Activated B cell treated with CpG ODN at 0.5 μM for 24 hours (primary cell): ENCODE data around the gene MYLK2. TPM values are rescaled to one million over a fixed set of nuclear protein-coding genes. Genes with fewer than 3 reads are reported as not detected.

ENCODE experiments used
- ATAC-seq: fragments of 200-7000 bp; cut with Tn5 transposase; one replicate; pipeline ENCODE4 v1.10.0; 2021; ENCODE audit warnings: low read depth, mild to moderate bottlenecking, moderate library complexity
- CTCF ChIA-PET: fragments of 350-600 bp; sonication (Branson Sonifier 250); formaldehyde crosslinking; loops from one replicate; lab custom pipeline; 2021; ENCODE audit warnings: antibody characterized with exemption; lab: Charles Lee
- POLR2A ChIA-PET: fragments of 350-600 bp; sonication (Branson Sonifier 250); formaldehyde crosslinking; loops from one replicate; lab custom pipeline; 2021; ENCODE audit warnings: antibody characterized with exemption; lab: Charles Lee
- DNase-seq: peaks from one replicate; pipeline ENCODE4 v3.0.0; 2022
- H3K27ac Mint-ChIP-seq: one replicate; pipeline ENCODE4 v1.8.0; 2020; ENCODE audit warnings: mixed read lengths
- H3K27me3 Mint-ChIP-seq: one replicate; pipeline ENCODE4 v1.8.0; 2021; ENCODE audit warnings: mixed read lengths
- H3K36me3 Mint-ChIP-seq: one replicate; pipeline ENCODE4 v1.8.0; 2021; ENCODE audit warnings: low read depth, mixed read lengths
- H3K4me1 Mint-ChIP-seq: one replicate; pipeline ENCODE4 v1.8.0; 2021; ENCODE audit warnings: mixed read lengths
- H3K4me3 Mint-ChIP-seq: one replicate; pipeline ENCODE4 v1.8.0; 2020; ENCODE audit warnings: mild to moderate bottlenecking, mixed read lengths
- H3K9me3 Mint-ChIP-seq: one replicate; pipeline ENCODE4 v1.8.0; 2020; ENCODE audit warnings: mixed read lengths
- CTCF ChIP-seq: fragments of 200-600 bp; IDR thresholded peaks from one replicate; pipeline ENCODE4 v1.8.0; 2022; ENCODE audit warnings: antibody characterized with exemption, mild to moderate bottlenecking
- intact Hi-C: fragments of 100-400 bp; cut with micrococcal nuclease; formaldehyde crosslinking; loops from one replicate; pipeline ENCODE4 v1.15.1; 2024
- total RNA-seq: library from RNA; stranded (reverse); gene quantifications from 2 replicates; pipeline ENCODE4 v1.2.3, GENCODE V29; 2022

The MYLK2 gene
- total RNA-seq, 1 donor from 2014 or later: not detected

GRCh38 chr20:31833931-31834521, 14.9 kb downstream of the MYLK2 start:
- H3K36me3 Mint-ChIP-seq: no peaks in the 10 kb centered on the region
- H3K27me3 Mint-ChIP-seq: no peaks in the 10 kb centered on the region
- peaks cover 14% of the 10 kb centered on the region for H3K4me1 Mint-ChIP-seq
- H3K9me3 Mint-ChIP-seq: no peaks in the 10 kb centered on the region
- ChIA-PET CTCF (interaction anchor here (0.9 to 1.5 kb wide), 3 partner anchors 11 to 13 kb away, joined by 3 to 4 read pairs (median 3); partner anchors contain the start of gene FOXS1), POLR2A (interaction anchor here (0.6 kb wide), 1 partner anchor 411 kb away, joined by 9 read pairs; no protein-coding TSS in a partner anchor)
- H3K27ac Mint-ChIP-seq: no peak overlapping the region
- DNase-seq: no peak
- no peak for ATAC-seq
- no peak for TF ChIP-seq CTCF
- H3K4me3 Mint-ChIP-seq: no peak overlapping the region
- intact Hi-C loops: no loop called here

- no peak overlapping the region for H3K4me3 Mint-ChIP-seq
- peaks cover 9% of the 10 kb centered on the region for H3K4me1 Mint-ChIP-seq
- no peaks in the 10 kb centered on the region for H3K27me3 Mint-ChIP-seq
- TF ChIP-seq CTCF: no peak
- DNase-seq (no peak), ATAC-seq (no peak)
- POLR2A ChIA-PET: no interaction called here
- no peaks in the 10 kb centered on the region for H3K9me3 Mint-ChIP-seq
- H3K36me3 Mint-ChIP-seq: no peaks in the 10 kb centered on the region
- no peak overlapping the region for H3K27ac Mint-ChIP-seq
- CTCF ChIA-PET: no interaction called here
- intact Hi-C loops: no loop called here
These were observed 16.4 kb downstream of the MYLK2 start for GRCh38 chr20:31835554-31835953.

- ChIA-PET POLR2A (no interaction called here), CTCF (interaction anchor here (1.2 to 2.2 kb wide), 2 partner anchors 11 to 20 kb away, joined by 3 to 8 read pairs; no protein-coding TSS in a partner anchor)
- Mint-ChIP-seq H3K4me1 (peaks cover 9% of the 10 kb centered on the region), H3K9me3 (no peaks in the 10 kb centered on the region), H3K36me3 (no peaks in the 10 kb centered on the region), H3K27ac (no peak overlapping the region), H3K27me3 (no peaks in the 10 kb centered on the region), H3K4me3 (no peak overlapping the region)
- peak; percentile 29 for DNase-seq
- intact Hi-C loops: no loop called here
- peak; percentile 72 for ATAC-seq
- no peak for TF ChIP-seq CTCF
These were observed 17.1 kb downstream of the MYLK2 start for GRCh38 chr20:31835977-31836852.

GRCh38 chr20:31836853-31837608, 17.9 kb downstream of the MYLK2 start:
- Mint-ChIP-seq H3K27ac (no peak overlapping the region), H3K36me3 (no peaks in the 10 kb centered on the region), H3K4me1 (peaks cover 9% of the 10 kb centered on the region), H3K4me3 (no peak overlapping the region), H3K9me3 (no peaks in the 10 kb centered on the region), H3K27me3 (no peaks in the 10 kb centered on the region)
- ChIA-PET CTCF (interaction anchor here (1.2 to 2.7 kb wide), 3 partner anchors 10 to 21 kb away, joined by 3 to 10 read pairs (median 8); no protein-coding TSS in a partner anchor), POLR2A (no interaction called here)
- TF ChIP-seq CTCF: no peak
- no peak for DNase-seq
- intact Hi-C loops: no loop called here
- no peak for ATAC-seq
